NCI-H2227 (cell line): Measurements from ENCODE around the gene AMDHD2.
"Not testable (repeated sequence)": the region's sequence is repeated elsewhere in the genome, so short reads cannot be mapped to it uniquely, and the experiment has no call there.

ENCODE experiments used
- DNase-seq: peaks from one replicate; lab custom pipeline; 2025; ENCODE audit not compliant: unreplicated experiment; lab: John Stamatoyannopoulos, UW

AMDHD2 gene

GRCh38 chr16:2520097-2520783 lies at the start of gene AMDHD2:
Gene AMDHD2 (plus strand): TSS chr16:2520371. CDS start chr16:2520459, 88 bp downstream.
- DNase-seq: peak; percentile 96

GRCh38 chr16:2470603-2471015 lies 49.6 kb upstream of the AMDHD2 start:
- DNase-seq: peak; percentile 62

- peak; percentile 87 for DNase-seq
Observed at GRCh38 chr16:2471016-2471652, 49.0 kb upstream of the AMDHD2 start, which contains the start of gene NTN3. Gene NTN3 (plus strand): TSS chr16:2471297. CDS start chr16:2471702, 405 bp downstream.

GRCh38 chr16:2471653-2472487 lies 48.3 kb upstream of the AMDHD2 start:
- no peak for DNase-seq

GRCh38 chr16:2472488-2472864 lies 47.7 kb upstream of the AMDHD2 start:
- DNase-seq: no peak

GRCh38 chr16:2472885-2473445 lies 47.2 kb upstream of the AMDHD2 start:
- no peak for DNase-seq

GRCh38 chr16:2473446-2473926 lies 46.7 kb upstream of the AMDHD2 start:
- peak; percentile 61 for DNase-seq

- peak; percentile 60 for DNase-seq
Observed at GRCh38 chr16:2473999-2474876, 45.9 kb upstream of the AMDHD2 start.

GRCh38 chr16:2474877-2475412 lies 45.2 kb upstream of the AMDHD2 start, which contains the start of gene TBC1D24:
Gene TBC1D24 (plus strand): TSS chr16:2475127. CDS start chr16:2496149, 21,022 bp downstream.
- DNase-seq: peak; percentile 94

GRCh38 chr16:2475413-2476344 lies 44.5 kb upstream of the AMDHD2 start:
- DNase-seq: peak; percentile 50

GRCh38 chr16:2476345-2476720 lies 43.8 kb upstream of the AMDHD2 start:
- no peak for DNase-seq

GRCh38 chr16:2476741-2477140 lies 43.4 kb upstream of the AMDHD2 start:
- DNase-seq: no peak

- DNase-seq: no peak
Observed at GRCh38 chr16:2477327-2477726, 42.8 kb upstream of the AMDHD2 start.

- peak; percentile 45 for DNase-seq
Observed at GRCh38 chr16:2478279-2478678, 41.9 kb upstream of the AMDHD2 start.

- not testable (repeated sequence) for DNase-seq
Observed at GRCh38 chr16:2479996-2480395, 40.2 kb upstream of the AMDHD2 start.

GRCh38 chr16:2480948-2481347 lies 39.2 kb upstream of the AMDHD2 start:
- DNase-seq: no peak

GRCh38 chr16:2481676-2482075 lies 38.5 kb upstream of the AMDHD2 start:
- no peak for DNase-seq

- no peak for DNase-seq
Observed at GRCh38 chr16:2482249-2482648, 37.9 kb upstream of the AMDHD2 start.
